H9 (cell line): Measurements from ENCODE around the gene TAS1R1. TPM values are rescaled to one million over a fixed set of nuclear protein-coding genes. Genes with fewer than 3 reads are reported as not detected.

Experiments used
- DNase-seq: peaks from one replicate; pipeline ENCODE4 v3.0.0-alpha.2; 2017
- H2AFZ ChIP-seq: one replicate; pipeline ENCODE4 v1.6.1; 2013; ENCODE audit warnings: mild to moderate bottlenecking, low read length, control low read depth, moderate library complexity
- H2AK5ac ChIP-seq: 2 replicates; pipeline ENCODE4 v1.6.1; 2013; ENCODE audit warnings: low read length, control low read depth, mixed read lengths; ENCODE audit not compliant: insufficient read length
- H2BK120ac ChIP-seq: one replicate; pipeline ENCODE4 v1.6.1; 2013; ENCODE audit warnings: low read depth, mild to moderate bottlenecking, low read length, control low read depth, inconsistent platforms; ENCODE audit not compliant: poor library complexity, severe bottlenecking
- H2BK12ac ChIP-seq: 2 replicates; pipeline ENCODE4 v1.6.1; 2013; ENCODE audit warnings: low read length, control low read depth, mixed read lengths, low read depth; ENCODE audit not compliant: insufficient read length
- H2BK15ac ChIP-seq: 2 replicates; pipeline ENCODE4 v1.6.1; 2013; ENCODE audit warnings: low read depth, low read length, control low read depth
- H2BK20ac ChIP-seq: one replicate; pipeline ENCODE4 v1.6.1; 2013; ENCODE audit warnings: low read depth, mild to moderate bottlenecking, low read length, control low read depth, inconsistent platforms; ENCODE audit not compliant: poor library complexity, severe bottlenecking
- H2BK5ac ChIP-seq: 2 replicates; pipeline ENCODE4 v1.6.1; 2013; ENCODE audit warnings: low read length, control low read depth, mixed read lengths; ENCODE audit not compliant: insufficient read length
- H3K14ac ChIP-seq: 2 replicates; pipeline ENCODE4 v1.6.1; 2013; ENCODE audit warnings: low read length, control low read depth; ENCODE audit not compliant: insufficient read depth
- H3K18ac ChIP-seq: 2 replicates; pipeline ENCODE4 v1.6.1; 2013; ENCODE audit warnings: low read depth, mild to moderate bottlenecking, mixed read lengths, low read length, control low read depth; ENCODE audit not compliant: insufficient read length
- H3K23ac ChIP-seq: 2 replicates; pipeline ENCODE4 v1.6.1; 2013; ENCODE audit warnings: low read length, control low read depth, mixed read lengths, low read depth; ENCODE audit not compliant: insufficient read length
- H3K23me2 ChIP-seq: 2 replicates; pipeline ENCODE4 v1.6.1; 2013; ENCODE audit warnings: low read depth, mild to moderate bottlenecking, mixed read lengths, low read length, control low read depth; ENCODE audit not compliant: insufficient read length, poor library complexity, severe bottlenecking
- H3K27ac ChIP-seq: 2 replicates; pipeline ENCODE4 v1.5.1; 2013; ENCODE audit warnings: low read length, control low read depth, mixed read lengths, low read depth; ENCODE audit not compliant: insufficient read length
- H3K27me3 ChIP-seq: 2 replicates; pipeline ENCODE4 v1.6.1; 2013; ENCODE audit warnings: low read length, control low read depth, inconsistent platforms; ENCODE audit not compliant: insufficient read depth
- H3K4ac ChIP-seq: 2 replicates; pipeline ENCODE4 v1.6.1; 2013; ENCODE audit warnings: low read depth, mild to moderate bottlenecking, control low read depth, inconsistent platforms, low read length, moderate library complexity
- H3K4me1 ChIP-seq: 2 replicates; pipeline ENCODE4 v1.6.1; 2013; ENCODE audit warnings: low read length, control low read depth, inconsistent platforms; ENCODE audit not compliant: insufficient read depth
- H3K4me2 ChIP-seq: 2 replicates; pipeline ENCODE4 v1.6.1; 2013; ENCODE audit warnings: low read length, control low read depth, mixed read lengths; ENCODE audit not compliant: insufficient read length, insufficient read depth
- H3K56ac ChIP-seq: 2 replicates; pipeline ENCODE4 v1.6.1; 2013; ENCODE audit warnings: low read depth, mild to moderate bottlenecking, mixed read lengths, low read length, control low read depth; ENCODE audit not compliant: insufficient read length
- H3K79me1 ChIP-seq: 2 replicates; pipeline ENCODE4 v1.6.1; 2013; ENCODE audit warnings: low read depth, mild to moderate bottlenecking, moderate library complexity, low read length, control low read depth, inconsistent platforms; ENCODE audit not compliant: insufficient read depth, poor library complexity, severe bottlenecking
- H3K79me2 ChIP-seq: 2 replicates; pipeline ENCODE4 v1.6.1; 2013; ENCODE audit warnings: low read length, control low read depth, inconsistent platforms; ENCODE audit not compliant: insufficient read depth
- H3K9ac ChIP-seq: 2 replicates; pipeline ENCODE4 v1.6.1; 2013; ENCODE audit warnings: low read length, control low read depth, mixed read lengths; ENCODE audit not compliant: insufficient read length; ENCODE audit errors: extremely low read depth
- H3K9me3 ChIP-seq: one replicate; pipeline ENCODE4 v1.6.1; 2013; ENCODE audit warnings: low read depth, low read length, inconsistent platforms; ENCODE audit not compliant: control insufficient read depth
- H3T11ph ChIP-seq: one replicate; pipeline ENCODE4 v1.6.1; 2013; ENCODE audit warnings: mild to moderate bottlenecking, low read length, control low read depth, inconsistent platforms
- H4K20me1 ChIP-seq: one replicate; pipeline ENCODE4 v1.6.1; 2013; ENCODE audit not compliant: control insufficient read depth, insufficient read length, insufficient read depth
- H4K5ac ChIP-seq: 2 replicates; pipeline ENCODE4 v1.6.1; 2013; ENCODE audit warnings: low read depth, mild to moderate bottlenecking, mixed read lengths, low read length, control low read depth; ENCODE audit not compliant: insufficient read length
- H4K8ac ChIP-seq: replicated peaks from 2 replicates; pipeline ENCODE4 v1.6.1; 2013; ENCODE audit warnings: low read length, control low read depth, mixed read lengths, low read depth; ENCODE audit not compliant: insufficient read length
- H4K91ac ChIP-seq: 2 replicates; pipeline ENCODE4 v1.6.1; 2013; ENCODE audit warnings: low read depth, mild to moderate bottlenecking, moderate library complexity, mixed read lengths, low read length, control low read depth; ENCODE audit not compliant: insufficient read length
- H3K27ac Mint-ChIP-seq, 3 experiments: 2 replicates in 2 of 3; 3 replicates in 1 of 3; pipeline ENCODE4 v1.8.0; 2020 to 2021; ENCODE audit warnings: mixed read lengths in 3 of 3, mild to moderate bottlenecking in 1 of 3, moderate library complexity in 1 of 3
- H3K27me3 Mint-ChIP-seq: 2 replicates; pipeline ENCODE4 v1.8.0; 2021; ENCODE audit warnings: low read depth, mild to moderate bottlenecking, moderate library complexity, mixed read lengths
- H3K36me3 Mint-ChIP-seq, 3 experiments: 2 replicates in 2 of 3; 3 replicates in 1 of 3; pipeline ENCODE4 v1.8.0; 2020 to 2021; ENCODE audit warnings: low read depth in 3 of 3, mixed read lengths in 3 of 3; ENCODE audit not compliant: insufficient read depth in 1 of 3
- H3K4me1 Mint-ChIP-seq, 2 experiments: 2 replicates each; pipeline ENCODE4 v1.8.0; 2020; ENCODE audit warnings: mixed read lengths in 2 of 2
- H3K4me3 Mint-ChIP-seq, 2 experiments: 2 replicates in 1 of 2; 3 replicates in 1 of 2; pipeline ENCODE4 v1.8.0; 2020 to 2021; ENCODE audit warnings: mild to moderate bottlenecking in 2 of 2, mixed read lengths in 2 of 2, moderate library complexity in 1 of 2
- H3K9me3 Mint-ChIP-seq, 2 experiments: 2 replicates in 1 of 2; 3 replicates in 1 of 2; pipeline ENCODE4 v1.8.0; 2020; ENCODE audit warnings: mild to moderate bottlenecking in 2 of 2, mixed read lengths in 2 of 2, moderate library complexity in 1 of 2
- WGBS: extraction: QIAGEN DNeasy Blood & Tissue Kit; methylation state at CpG from one replicate; pipeline ENCODE4 v1.1.7; 2013; ENCODE audit warnings: missing lambda C conversion rate, low lambda C conversion rate, mixed read lengths; ENCODE audit not compliant: insufficient read length; ENCODE audit errors: extremely low coverage; 5-methylcytosine and 5-hydroxymethylcytosine counted together
- total RNA-seq: library from RNA; stranded (reverse); gene quantifications from 2 replicates; pipeline ENCODE4 v1.2.1, GENCODE V29; 2021
- TF ChIP-seq, protein P1 (sequence below): fragments of 200-600 bp; sonication (generic); conservative IDR thresholded peaks from 3 replicates; pipeline ENCODE4 v1.8.0; 2021; ENCODE audit warnings: antibody characterized with exemption, mild to moderate bottlenecking

The TAS1R1 gene
- total RNA-seq, 1 experiment from 2014 or later, result not detected

DNA sequence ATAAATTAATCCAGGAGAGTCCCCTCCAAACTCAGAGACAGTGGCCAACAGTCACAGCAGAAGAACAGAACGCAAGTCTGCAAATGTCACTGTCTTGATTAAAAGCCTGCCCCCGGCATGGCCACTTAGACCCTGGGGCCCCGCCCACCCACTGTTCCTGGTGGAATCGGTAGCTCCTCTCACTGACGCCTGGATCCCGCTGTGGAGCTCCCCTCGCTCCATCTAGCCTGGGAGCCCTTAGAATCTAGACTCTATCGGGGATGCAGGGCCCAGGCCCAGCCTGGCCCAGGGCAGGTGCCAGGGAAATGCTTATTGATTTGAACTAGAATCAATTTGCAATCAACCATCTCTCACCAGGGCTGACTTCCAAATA is 42.2 kb upstream of the TAS1R1 start:
- Histone ChIP-seq H2BK20ac (no peak overlapping the region), H4K5ac (no peak overlapping the region), H3K4ac (no peak overlapping the region), H3T11ph (no peak overlapping the region), H2AK5ac (no peak overlapping the region), H2BK120ac (no peak overlapping the region), H4K91ac (no peak overlapping the region), H3K23ac (no peak overlapping the region), H3K27ac (no peak overlapping the region), H3K27me3 (no peaks in the 10 kb centered on the region), H2BK12ac (no peak overlapping the region), H3K18ac (no peak overlapping the region), H3K4me2 (no peak overlapping the region), H3K23me2 (no peaks in the 10 kb centered on the region), H2BK5ac (no peak overlapping the region), H2AFZ (no peak overlapping the region), H3K4me1 (no peaks in the 10 kb centered on the region), H3K79me2 (no peaks in the 10 kb centered on the region), H3K9ac (no peak overlapping the region), H2BK15ac (no peak overlapping the region), H4K8ac (no peak overlapping the region), H3K56ac (no peak overlapping the region), H3K79me1 (no peaks in the 10 kb centered on the region), H4K20me1 (no peaks in the 10 kb centered on the region), H3K9me3 (no peaks in the 10 kb centered on the region), H3K14ac (no peak overlapping the region)
- Mint-ChIP-seq H3K4me3 (no peak overlapping the region), H3K27me3 (no peaks in the 10 kb centered on the region), H3K4me1 (no peaks in the 10 kb centered on the region), H3K36me3 (no peaks in the 10 kb centered on the region), H3K27ac (no peak overlapping the region), H3K9me3 (no peaks in the 10 kb centered on the region)
- no peak for DNase-seq
- no CpG with 5 or more reads among the region's 8 CpGs for WGBS
- TF ChIP-seq, protein P1, sequence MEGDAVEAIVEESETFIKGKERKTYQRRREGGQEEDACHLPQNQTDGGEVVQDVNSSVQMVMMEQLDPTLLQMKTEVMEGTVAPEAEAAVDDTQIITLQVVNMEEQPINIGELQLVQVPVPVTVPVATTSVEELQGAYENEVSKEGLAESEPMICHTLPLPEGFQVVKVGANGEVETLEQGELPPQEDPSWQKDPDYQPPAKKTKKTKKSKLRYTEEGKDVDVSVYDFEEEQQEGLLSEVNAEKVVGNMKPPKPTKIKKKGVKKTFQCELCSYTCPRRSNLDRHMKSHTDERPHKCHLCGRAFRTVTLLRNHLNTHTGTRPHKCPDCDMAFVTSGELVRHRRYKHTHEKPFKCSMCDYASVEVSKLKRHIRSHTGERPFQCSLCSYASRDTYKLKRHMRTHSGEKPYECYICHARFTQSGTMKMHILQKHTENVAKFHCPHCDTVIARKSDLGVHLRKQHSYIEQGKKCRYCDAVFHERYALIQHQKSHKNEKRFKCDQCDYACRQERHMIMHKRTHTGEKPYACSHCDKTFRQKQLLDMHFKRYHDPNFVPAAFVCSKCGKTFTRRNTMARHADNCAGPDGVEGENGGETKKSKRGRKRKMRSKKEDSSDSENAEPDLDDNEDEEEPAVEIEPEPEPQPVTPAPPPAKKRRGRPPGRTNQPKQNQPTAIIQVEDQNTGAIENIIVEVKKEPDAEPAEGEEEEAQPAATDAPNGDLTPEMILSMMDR, result no peak
